Measurements from ENCODE around the gene DNER.

The DNER gene

GRCh38 chr2:229672021-229672420 lies 42.3 kb downstream of the DNER start:
- DNase-seq (ENCODE audit: low read depth, low spot score), result no peak

- DNase-seq (ENCODE audit: low read depth, low spot score), result no peak
These were observed 44.5 kb downstream of the DNER start for GRCh38 chr2:229669841-229670240.

GRCh38 chr2:229666811-229667210 lies 47.5 kb downstream of the DNER start:
- no peak for DNase-seq (ENCODE audit: low read depth, low spot score)

GRCh38 chr2:229665158-229665557 lies 49.2 kb downstream of the DNER start:
- no peak for DNase-seq (ENCODE audit: low read depth, low spot score)

- no peak for DNase-seq (ENCODE audit: low read depth, low spot score)
These were observed 52.9 kb downstream of the DNER start for GRCh38 chr2:229661478-229661877.

GRCh38 chr2:229660951-229661350 lies 53.4 kb downstream of the DNER start:
- peak; percentile 2 for DNase-seq (ENCODE audit: low read depth, low spot score)

- DNase-seq (ENCODE audit: low read depth, low spot score), result no peak
These were observed 54.0 kb downstream of the DNER start for GRCh38 chr2:229660391-229660790.

GRCh38 chr2:229658004-229658403 lies 56.4 kb downstream of the DNER start:
- no peak for DNase-seq (ENCODE audit: low read depth, low spot score)

- DNase-seq (ENCODE audit: low read depth, low spot score), result no peak
These were observed 59.9 kb downstream of the DNER start for GRCh38 chr2:229654437-229654836.

- no peak for DNase-seq (ENCODE audit: low read depth, low spot score)
These were observed 60.8 kb downstream of the DNER start for GRCh38 chr2:229653531-229653930.

GRCh38 chr2:229652796-229653195 lies 61.6 kb downstream of the DNER start:
- DNase-seq (ENCODE audit: low read depth, low spot score), result no peak

- DNase-seq (ENCODE audit: low read depth, low spot score), result no peak
These were observed 63.5 kb downstream of the DNER start for GRCh38 chr2:229650901-229651300.

GRCh38 chr2:229650059-229650458 lies 64.3 kb downstream of the DNER start:
- no peak for DNase-seq (ENCODE audit: low read depth, low spot score)

GRCh38 chr2:229646186-229646723 lies 68.1 kb downstream of the DNER start:
- DNase-seq (ENCODE audit: low read depth, low spot score), result no peak

GRCh38 chr2:229642371-229642770 lies 72.0 kb downstream of the DNER start:
- DNase-seq (ENCODE audit: low read depth, low spot score), result no peak

- DNase-seq (ENCODE audit: low read depth, low spot score), result no peak
These were observed 72.7 kb downstream of the DNER start for GRCh38 chr2:229641676-229642075.

- no peak for DNase-seq (ENCODE audit: low read depth, low spot score)
These were observed 73.7 kb downstream of the DNER start for GRCh38 chr2:229640636-229641035.

GRCh38 chr2:229636571-229636970 lies 77.8 kb downstream of the DNER start:
- no peak for DNase-seq (ENCODE audit: low read depth, low spot score)

GRCh38 chr2:229635371-229635680 lies 79.0 kb downstream of the DNER start:
- no peak for DNase-seq (ENCODE audit: low read depth, low spot score)

- no peak for DNase-seq (ENCODE audit: low read depth, low spot score)
These were observed 79.6 kb downstream of the DNER start for GRCh38 chr2:229634601-229635370.

GRCh38 chr2:229633556-229633955 lies 80.8 kb downstream of the DNER start:
- DNase-seq (ENCODE audit: low read depth, low spot score), result no peak

GRCh38 chr2:229629039-229629438 lies 85.3 kb downstream of the DNER start:
- no peak for DNase-seq (ENCODE audit: low read depth, low spot score)

GRCh38 chr2:229627728-229628127 lies 86.6 kb downstream of the DNER start:
- no peak for DNase-seq (ENCODE audit: low read depth, low spot score)

Measured in astrocyte of the hippocampus (primary cell).